ENCODE data around the gene GRB10. TPM values are rescaled to one million over a fixed set of nuclear protein-coding genes. Genes with fewer than 3 reads are reported as not detected.
A peak's percentile ranks its signal among the peaks of the same experiment; 100 is the strongest.

GRB10 gene
- total and polyA plus RNA-seq, 4 donors, result 11.6 to 68.6 (median 41.0) TPM

DNA sequence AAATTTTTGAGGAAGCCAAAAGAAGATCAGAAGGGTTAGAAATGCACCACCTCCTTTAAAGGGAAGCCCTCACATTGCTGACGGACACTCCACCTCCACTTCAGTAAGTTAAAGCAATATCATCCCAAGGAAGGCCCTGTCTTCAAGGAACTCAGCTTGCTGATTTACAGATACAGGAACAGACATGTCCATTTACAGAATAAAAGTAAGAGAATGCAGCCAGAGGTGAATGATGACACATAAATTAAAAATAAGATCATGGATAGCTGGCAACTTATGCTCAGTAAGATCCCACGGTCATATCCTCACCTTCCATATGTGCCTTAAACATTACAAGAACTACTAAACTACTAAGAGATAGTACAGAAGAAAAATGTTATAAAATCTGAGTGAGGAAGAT is 20.4 kb downstream of the GRB10 start:
- 79 to 88% methylated on average over 2 of the region's 2 CpGs for whole genome bisulfite sequencing, 2 donors
- no peak for DNase-seq
- Histone ChIP-seq H3K4me1 (ENCODE audit: control insufficient read depth in 5 of 5, insufficient read depth in 5 of 5, low read length in 5 of 5) (peaks cover 0 to 20% (median 0%) of the 10 kb centered on the region in 5 donors), H3K27me3 (ENCODE audit: control insufficient read depth in 3 of 3, insufficient read depth in 3 of 3, low read length in 2 of 3) (no peaks in the 10 kb centered on the region), H3K9me3 (ENCODE audit: control insufficient read depth in 4 of 4, insufficient read depth in 3 of 4, low read length in 3 of 4) (peaks cover 0 to 3% (median 0%) of the 10 kb centered on the region in 4 donors), H3K27ac (ENCODE audit: low read depth in 1 of 2, low read length in 1 of 2) (no peak overlapping the region), H3K36me3 (ENCODE audit: control insufficient read depth in 4 of 4, insufficient read depth in 4 of 4, low read length in 4 of 4) (peaks cover 0 to 4% (median 2%) of the 10 kb centered on the region in 4 donors), H3K4me3 (no peak overlapping the region), H3K9ac (ENCODE audit: insufficient read depth in 1 of 2, low read length in 2 of 2) (no peak overlapping the region)
- no peak for ATAC-seq (ENCODE audit: insufficient read depth, low FRiP score)
- TF ChIP-seq, protein P1, sequence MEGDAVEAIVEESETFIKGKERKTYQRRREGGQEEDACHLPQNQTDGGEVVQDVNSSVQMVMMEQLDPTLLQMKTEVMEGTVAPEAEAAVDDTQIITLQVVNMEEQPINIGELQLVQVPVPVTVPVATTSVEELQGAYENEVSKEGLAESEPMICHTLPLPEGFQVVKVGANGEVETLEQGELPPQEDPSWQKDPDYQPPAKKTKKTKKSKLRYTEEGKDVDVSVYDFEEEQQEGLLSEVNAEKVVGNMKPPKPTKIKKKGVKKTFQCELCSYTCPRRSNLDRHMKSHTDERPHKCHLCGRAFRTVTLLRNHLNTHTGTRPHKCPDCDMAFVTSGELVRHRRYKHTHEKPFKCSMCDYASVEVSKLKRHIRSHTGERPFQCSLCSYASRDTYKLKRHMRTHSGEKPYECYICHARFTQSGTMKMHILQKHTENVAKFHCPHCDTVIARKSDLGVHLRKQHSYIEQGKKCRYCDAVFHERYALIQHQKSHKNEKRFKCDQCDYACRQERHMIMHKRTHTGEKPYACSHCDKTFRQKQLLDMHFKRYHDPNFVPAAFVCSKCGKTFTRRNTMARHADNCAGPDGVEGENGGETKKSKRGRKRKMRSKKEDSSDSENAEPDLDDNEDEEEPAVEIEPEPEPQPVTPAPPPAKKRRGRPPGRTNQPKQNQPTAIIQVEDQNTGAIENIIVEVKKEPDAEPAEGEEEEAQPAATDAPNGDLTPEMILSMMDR (IDR thresholded peaks at IDR 0.05; ENCODE audit: control extremely low read depth, extremely low read depth), result no peak

DNA sequence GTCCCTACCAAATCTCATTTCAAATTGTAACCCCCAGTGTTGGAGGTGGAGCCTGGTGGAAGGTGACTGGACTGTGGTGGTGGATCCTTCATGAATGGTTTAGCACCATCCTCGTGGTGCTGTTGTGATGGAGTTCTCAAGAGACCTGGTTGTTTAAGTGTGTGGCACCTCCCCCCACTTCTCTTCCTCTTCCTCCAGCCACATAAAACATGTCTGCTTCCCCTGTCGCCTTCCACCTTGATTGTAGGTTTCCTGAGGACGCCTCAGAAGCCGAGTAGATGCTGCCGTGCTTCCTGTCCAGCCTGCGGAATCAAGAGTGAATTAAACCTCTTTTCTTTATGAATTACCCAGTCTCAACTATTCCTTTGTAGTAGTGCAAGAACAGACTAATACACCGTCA is 21.0 kb downstream of the GRB10 start:
- DNase-seq (no peak), ATAC-seq (ENCODE audit: insufficient read depth, low FRiP score) (no peak)
- 38 to 54% methylated on average over 7 of the region's 7 CpGs for WGBS, 2 donors
- H3K4me1 ChIP-seq (ENCODE audit: control insufficient read depth in 5 of 5, insufficient read depth in 5 of 5, low read length in 5 of 5), result peaks cover 0 to 15% (median 0%) of the 10 kb centered on the region in 5 donors
- H3K36me3 ChIP-seq (ENCODE audit: control insufficient read depth in 4 of 4, insufficient read depth in 4 of 4, low read length in 4 of 4), result peaks cover 0 to 4% (median 2%) of the 10 kb centered on the region in 4 donors
- no peaks in the 10 kb centered on the region for H3K27me3 ChIP-seq (ENCODE audit: control insufficient read depth in 3 of 3, insufficient read depth in 3 of 3, low read length in 2 of 3)
- no peak overlapping the region for H3K4me3 ChIP-seq
- TF ChIP-seq, protein P1 (IDR thresholded peaks at IDR 0.05; ENCODE audit: control extremely low read depth, extremely low read depth), result no peak
- H3K9ac ChIP-seq (ENCODE audit: insufficient read depth in 1 of 2, low read length in 2 of 2), result no peak overlapping the region
- peaks cover 0 to 3% (median 0%) of the 10 kb centered on the region in 4 donors for H3K9me3 ChIP-seq (ENCODE audit: control insufficient read depth in 4 of 4, insufficient read depth in 3 of 4, low read length in 3 of 4)
- no peak overlapping the region for H3K27ac ChIP-seq (ENCODE audit: low read depth in 1 of 2, low read length in 1 of 2)

DNA sequence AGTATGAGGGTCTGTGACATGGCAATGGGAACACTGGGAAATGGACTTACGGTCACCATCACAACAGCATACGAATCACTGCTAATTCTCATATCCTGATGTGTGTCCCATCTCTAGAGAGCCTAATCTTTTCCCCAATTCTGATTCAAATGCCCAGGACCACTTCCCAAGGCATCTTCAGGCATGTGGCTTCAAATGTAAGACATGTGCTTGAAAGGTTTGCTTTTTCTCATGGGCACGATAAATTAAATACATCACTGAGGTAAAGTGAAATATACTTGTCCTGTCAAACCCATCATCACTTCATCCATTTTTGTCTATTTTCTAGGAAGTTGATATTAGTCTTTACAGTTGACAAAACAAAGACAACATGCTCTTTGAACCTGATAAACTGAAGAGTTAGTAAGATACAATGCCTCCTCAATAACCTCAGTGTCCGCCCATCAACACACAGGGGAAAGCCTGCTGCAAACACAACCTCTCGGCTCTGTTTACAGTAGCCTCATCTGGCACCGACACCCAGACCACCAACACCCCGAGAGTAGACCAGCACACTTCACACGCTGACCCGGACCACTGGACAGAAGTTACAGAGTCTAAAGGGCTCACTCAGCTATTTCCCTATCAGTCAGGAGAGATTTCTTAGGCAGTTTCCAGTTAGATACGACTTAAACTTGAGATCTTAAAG is 24.8 kb downstream of the GRB10 start:
- H3K9ac ChIP-seq (ENCODE audit: insufficient read depth in 1 of 2, low read length in 2 of 2), result no peak overlapping the region
- WGBS, 2 donors, result 71 to 78% methylated on average over 10 of the region's 10 CpGs
- peaks cover 0 to 15% (median 3%) of the 10 kb centered on the region in 4 donors for H3K36me3 ChIP-seq (ENCODE audit: control insufficient read depth in 4 of 4, insufficient read depth in 4 of 4, low read length in 4 of 4)
- TF ChIP-seq, protein P1 (IDR thresholded peaks at IDR 0.05; ENCODE audit: control extremely low read depth, extremely low read depth), result no peak
- H3K4me3 ChIP-seq, result no peak overlapping the region
- peaks cover 0 to 23% (median 0%) of the 10 kb centered on the region in 5 donors for H3K4me1 ChIP-seq (ENCODE audit: control insufficient read depth in 5 of 5, insufficient read depth in 5 of 5, low read length in 5 of 5)
- H3K27ac ChIP-seq (ENCODE audit: low read depth in 1 of 2, low read length in 1 of 2), result no peak overlapping the region
- ATAC-seq (ENCODE audit: insufficient read depth, low FRiP score) (no peak), DNase-seq (peak in 1 of 3 donors; percentile 28)
- no peaks in the 10 kb centered on the region for H3K27me3 ChIP-seq (ENCODE audit: control insufficient read depth in 3 of 3, insufficient read depth in 3 of 3, low read length in 2 of 3)
- H3K9me3 ChIP-seq (ENCODE audit: control insufficient read depth in 4 of 4, insufficient read depth in 3 of 4, low read length in 3 of 4), result peaks cover 0 to 3% (median 0%) of the 10 kb centered on the region in 4 donors

All from lung (tissue), 12 donors.